HepG2 (cell line): ENCODE results near the gene ITGB2. TPM values are rescaled to one million over a fixed set of nuclear protein-coding genes. Genes with fewer than 3 reads are reported as not detected.

Experiments
- HDAC2 ChIP-seq: sonication (generic); formaldehyde crosslinking; IDR thresholded peaks from 2 replicates; pipeline ENCODE4 v1.4.0; 2020; ENCODE audit warnings: missing genetic modification reagents
- HMGXB4 ChIP-seq, 2 experiments: sonication (generic) in 1 of 2; formaldehyde crosslinking in 1 of 2; IDR thresholded peaks; 2 replicates each; pipeline versions ENCODE4 v1.4.0 to v1.6.1; 2018 to 2020; ENCODE audit warnings: missing genetic modification reagents in 2 of 2, borderline replicate concordance in 1 of 2, low read depth in 1 of 2, mild to moderate bottlenecking in 1 of 2, missing biosample characterization in 1 of 2
- KDM5B ChIP-seq: sonication (generic); formaldehyde crosslinking; IDR thresholded peaks from 2 replicates; pipeline ENCODE4 v1.4.0; 2020; ENCODE audit warnings: missing genetic modification reagents, mild to moderate bottlenecking, borderline replicate concordance
- MEIS1 ChIP-seq: sonication (generic); formaldehyde crosslinking; IDR thresholded peaks from 2 replicates; pipeline ENCODE4 v1.9.0; 2021; ENCODE audit warnings: mild to moderate bottlenecking, missing genetic modification reagents, moderate library complexity, borderline replicate concordance
- MXD4 ChIP-seq: IDR thresholded peaks from 2 replicates; pipeline ENCODE4 v1.6.1; 2016; ENCODE audit warnings: mild to moderate bottlenecking, missing biosample characterization, missing genetic modification reagents
- RARA ChIP-seq: IDR thresholded peaks from 2 replicates; pipeline ENCODE4 v1.6.1; 2016; ENCODE audit warnings: missing genetic modification reagents, missing compliant biosample characterization
- RBM22 ChIP-seq: fragments of 200-400 bp; formaldehyde crosslinking; optimal IDR thresholded peaks from 2 replicates; pipeline ENCODE3; 2017; ENCODE audit warnings: mild to moderate bottlenecking, low read length, moderate library complexity
- RBM39 ChIP-seq: fragments of 200-400 bp; formaldehyde crosslinking; IDR thresholded peaks from one replicate; pipeline ENCODE4 v1.6.1; 2018; ENCODE audit warnings: antibody characterized with exemption, mild to moderate bottlenecking, low read depth, low read length; ENCODE audit not compliant: poor library complexity, severe bottlenecking
- TFE3 ChIP-seq: IDR thresholded peaks from 2 replicates; pipeline ENCODE4 v1.6.1; 2016
- XRCC5 ChIP-seq: fragments of 200-400 bp; formaldehyde crosslinking; optimal IDR thresholded peaks from 2 replicates; pipeline ENCODE3; 2017; ENCODE audit warnings: mild to moderate bottlenecking, low read length
- ZNF44 ChIP-seq: sonication (generic); formaldehyde crosslinking; IDR thresholded peaks from 2 replicates; pipeline ENCODE4 v1.5.1; 2020; ENCODE audit warnings: mild to moderate bottlenecking, missing genetic modification reagents
- ZNF841 ChIP-seq: sonication (generic); formaldehyde crosslinking; IDR thresholded peaks from 2 replicates; pipeline ENCODE4 v1.8.1; 2023; ENCODE audit warnings: missing genetic modification reagents, borderline replicate concordance
- polyA plus RNA-seq, 8 experiments: library from polyadenylated mRNA; depleted of rRNA in 3 of 8; stranded (reverse) in 7 of 8; unstranded in 1 of 8; fragments of >200 nt; fragmentation: Illumina TruSeq in 4 of 8; extraction: Trizol in 4 of 8; gene quantifications; 2 replicates each; pipeline versions ENCODE4 v1.2.1 to v1.2.3, GENCODE V29; 2011 to 2016; ENCODE audit warnings: low read depth in 4 of 8, missing spikeins in 1 of 8, mixed read lengths in 1 of 8; ENCODE audit not compliant: insufficient read depth in 1 of 8
- total RNA-seq, 5 experiments: library from RNA; depleted of rRNA; stranded (reverse); fragments of >200 nt; fragmentation: Illumina TruSeq; extraction: Trizol; gene quantifications; 2 replicates each; pipeline ENCODE4 v1.2.3, GENCODE V29; 2016; ENCODE audit warnings: low read depth in 1 of 5
- TF ChIP-seq, protein P1 (sequence below): sonication (generic); formaldehyde crosslinking; conservative IDR thresholded peaks from 2 replicates; pipeline ENCODE4 v1.8.0; 2022; ENCODE audit warnings: mild to moderate bottlenecking, moderate library complexity, missing genetic modification reagents
- TF ChIP-seq, protein P2 (sequence below): sonication (generic); formaldehyde crosslinking; IDR thresholded peaks from 2 replicates; pipeline ENCODE4 v1.4.0; 2020; ENCODE audit warnings: mild to moderate bottlenecking, missing genetic modification reagents

The ITGB2 gene
- total and polyA plus RNA-seq, 2 of the 13 experiments (the other 11 are each of a cell fraction or from before 2014, with no cell fraction given): 4.2 to 18.0 TPM

DNA sequence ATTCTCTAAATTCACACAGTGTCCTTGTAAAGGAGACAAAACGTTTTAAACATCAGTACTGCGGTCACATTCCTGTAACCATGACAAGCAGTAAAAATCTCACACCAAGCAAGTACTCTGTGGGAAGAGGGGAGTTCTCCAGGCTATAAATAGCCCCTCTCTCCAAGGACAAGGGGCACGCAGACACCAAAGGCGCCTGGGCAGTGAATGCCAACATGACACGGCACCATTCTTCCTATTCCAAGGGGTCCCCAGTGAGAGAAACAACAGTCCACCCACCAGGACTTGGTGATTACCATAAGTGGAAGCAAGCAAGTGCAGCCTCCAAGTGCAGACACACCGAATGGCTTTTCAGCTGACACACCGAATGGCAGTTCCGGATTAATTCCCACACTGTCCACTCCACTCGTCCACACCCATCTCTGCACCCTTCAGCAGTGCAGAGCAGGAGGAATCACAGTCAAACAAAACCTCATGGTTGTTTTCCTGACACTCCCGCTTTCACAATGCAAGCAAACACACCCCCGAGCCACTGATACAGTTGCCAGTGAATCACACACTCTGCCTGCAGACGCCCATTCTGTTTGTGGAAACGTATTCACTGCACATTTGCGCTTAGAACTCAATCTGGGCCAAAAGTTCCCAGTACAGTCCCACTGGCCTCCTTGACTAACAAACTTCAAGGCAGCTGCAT, 49.0 kb downstream of the ITGB2 start (continued):
- TF ChIP-seq, protein P1, sequence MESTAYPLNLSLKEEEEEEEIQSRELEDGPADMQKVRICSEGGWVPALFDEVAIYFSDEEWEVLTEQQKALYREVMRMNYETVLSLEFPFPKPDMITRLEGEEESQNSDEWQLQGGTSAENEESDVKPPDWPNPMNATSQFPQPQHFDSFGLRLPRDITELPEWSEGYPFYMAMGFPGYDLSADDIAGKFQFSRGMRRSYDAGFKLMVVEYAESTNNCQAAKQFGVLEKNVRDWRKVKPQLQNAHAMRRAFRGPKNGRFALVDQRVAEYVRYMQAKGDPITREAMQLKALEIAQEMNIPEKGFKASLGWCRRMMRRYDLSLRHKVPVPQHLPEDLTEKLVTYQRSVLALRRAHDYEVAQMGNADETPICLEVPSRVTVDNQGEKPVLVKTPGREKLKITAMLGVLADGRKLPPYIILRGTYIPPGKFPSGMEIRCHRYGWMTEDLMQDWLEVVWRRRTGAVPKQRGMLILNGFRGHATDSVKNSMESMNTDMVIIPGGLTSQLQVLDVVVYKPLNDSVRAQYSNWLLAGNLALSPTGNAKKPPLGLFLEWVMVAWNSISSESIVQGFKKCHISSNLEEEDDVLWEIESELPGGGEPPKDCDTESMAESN (CRISPR knock-in tag): no peak
- TF ChIP-seq MXD4 (CRISPR knock-in tag) (no peak; the same call in 1 of the 2 replicates), ZNF841 (no peak), KDM5B (CRISPR knock-in tag) (no peak), ZNF44 (CRISPR knock-in tag) (no peak; the same call in 1 of the 2 replicates), HMGXB4 (CRISPR knock-in tag; IDR thresholded peaks at IDR 0.05; ENCODE audit: borderline replicate concordance in 1 of 2, low read depth in 1 of 2) (no peak), MEIS1 (CRISPR knock-in tag) (0 out of 2 replicates have a peak, but pooled peaks have one; percentile 19), TFE3 (no peak), XRCC5 (peak; percentile 2), RARA (0 out of 2 replicates have a peak, but pooled peaks have one; percentile 9), RBM22 (peak; percentile 38), RBM39 (peak; percentile 13), HDAC2 (CRISPR knock-in tag) (peak; percentile 17)
- TF ChIP-seq, protein P2, sequence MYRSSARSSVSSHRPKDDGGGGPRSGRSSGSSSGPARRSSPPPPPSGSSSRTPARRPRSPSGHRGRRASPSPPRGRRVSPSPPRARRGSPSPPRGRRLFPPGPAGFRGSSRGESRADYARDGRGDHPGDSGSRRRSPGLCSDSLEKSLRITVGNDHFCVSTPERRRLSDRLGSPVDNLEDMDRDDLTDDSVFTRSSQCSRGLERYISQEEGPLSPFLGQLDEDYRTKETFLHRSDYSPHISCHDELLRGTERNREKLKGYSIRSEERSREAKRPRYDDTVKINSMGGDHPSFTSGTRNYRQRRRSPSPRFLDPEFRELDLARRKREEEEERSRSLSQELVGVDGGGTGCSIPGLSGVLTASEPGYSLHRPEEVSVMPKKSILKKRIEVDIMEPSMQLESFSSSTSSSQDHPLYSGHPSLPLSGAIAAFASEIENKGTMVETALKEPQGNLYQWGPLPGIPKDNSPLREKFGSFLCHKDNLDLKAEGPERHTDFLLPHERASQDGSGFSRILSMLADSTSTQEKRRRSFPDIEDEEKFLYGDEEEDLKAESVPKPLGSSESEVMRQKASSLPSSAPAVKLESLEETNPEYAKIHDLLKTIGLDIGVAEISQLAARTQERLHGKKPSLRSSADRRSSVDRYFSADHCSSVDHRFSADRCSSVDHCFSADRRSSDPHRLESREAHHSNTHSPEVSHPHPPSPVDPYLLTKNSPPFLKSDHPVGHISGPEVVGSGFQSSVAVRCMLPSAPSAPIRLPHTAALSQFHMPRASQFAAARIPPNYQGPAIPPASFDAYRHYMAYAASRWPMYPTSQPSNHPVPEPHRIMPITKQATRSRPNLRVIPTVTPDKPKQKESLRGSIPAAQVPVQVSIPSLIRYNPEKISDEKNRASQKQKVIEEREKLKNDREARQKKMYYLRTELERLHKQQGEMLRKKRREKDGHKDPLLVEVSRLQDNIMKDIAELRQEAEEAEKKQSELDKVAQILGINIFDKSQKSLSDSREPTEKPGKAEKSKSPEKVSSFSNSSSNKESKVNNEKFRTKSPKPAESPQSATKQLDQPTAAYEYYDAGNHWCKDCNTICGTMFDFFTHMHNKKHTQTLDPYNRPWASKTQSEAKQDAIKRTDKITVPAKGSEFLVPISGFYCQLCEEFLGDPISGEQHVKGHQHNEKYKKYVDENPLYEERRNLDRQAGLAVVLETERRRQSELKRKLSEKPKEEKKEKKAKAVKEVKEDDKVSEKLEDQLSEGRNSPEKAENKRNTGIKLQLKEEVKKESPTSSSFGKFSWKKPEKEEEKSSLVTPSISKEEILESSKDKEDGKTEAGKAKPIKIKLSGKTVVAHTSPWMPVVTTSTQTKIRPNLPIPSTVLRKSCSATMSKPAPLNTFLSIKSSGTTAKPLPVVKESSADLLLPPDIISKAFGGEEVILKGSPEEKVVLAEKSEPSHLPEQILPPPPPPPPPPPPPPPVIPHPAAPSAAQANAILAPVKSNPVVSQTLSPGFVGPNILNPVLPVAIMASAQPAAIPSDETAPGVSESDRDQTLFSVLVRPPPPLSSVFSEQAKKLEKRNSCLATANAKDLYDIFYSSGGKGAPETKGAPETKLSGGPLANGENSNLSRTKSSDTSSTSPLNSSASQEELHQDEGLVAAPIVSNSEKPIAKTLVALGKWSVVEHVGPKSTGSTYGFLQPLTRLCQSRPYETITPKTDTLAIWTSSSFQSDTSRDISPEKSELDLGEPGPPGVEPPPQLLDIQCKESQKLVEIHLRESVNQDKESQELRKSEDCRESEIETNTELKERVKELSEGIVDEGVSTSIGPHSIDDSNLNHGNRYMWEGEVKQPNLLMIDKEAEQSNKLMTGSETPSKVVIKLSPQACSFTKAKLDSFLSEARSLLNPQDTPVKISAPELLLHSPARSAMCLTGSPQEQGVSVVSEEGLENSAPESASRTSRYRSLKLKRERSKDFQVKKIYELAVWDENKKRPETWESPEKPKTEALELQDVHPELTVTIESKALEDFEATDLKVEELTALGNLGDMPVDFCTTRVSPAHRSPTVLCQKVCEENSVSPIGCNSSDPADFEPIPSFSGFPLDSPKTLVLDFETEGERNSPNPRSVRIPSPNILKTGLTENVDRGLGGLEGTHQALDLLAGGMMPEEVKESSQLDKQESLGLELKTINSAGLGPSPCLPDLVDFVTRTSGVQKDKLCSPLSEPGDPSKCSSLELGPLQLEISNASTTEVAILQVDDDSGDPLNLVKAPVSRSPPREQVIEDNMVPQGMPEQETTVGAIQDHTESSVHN: peak; percentile 55; the same call in 1 of the 2 replicates
